ENCODE data around the gene CD38.

GRCh38 chr4:15786743-15787142, 8.6 kb downstream of the CD38 start:
- TF ChIP-seq CTCF (IDR thresholded peaks at IDR 0.05; ENCODE audit: insufficient read depth, low read depth, low read length) (no peak), EZH2 (IDR thresholded peaks at IDR 0.05; ENCODE audit: insufficient read depth, low read length) (no peak)

All from astrocyte (in vitro differentiated cells and primary cell).